NCI-H82 treated with DMSO at 0.1 percent for 48 hours (cell line): Measurements from ENCODE around the gene ATP2A2.
"Not testable (repeated sequence)": the region's sequence is repeated elsewhere in the genome, so short reads cannot be mapped to it uniquely, and the experiment has no call there.

Source experiments
- DNase-seq: peaks from one replicate; lab custom pipeline; 2025; ENCODE audit not compliant: unreplicated experiment; lab: John Stamatoyannopoulos, UW

ATP2A2 gene

GRCh38 chr12:110340261-110340660, 59.2 kb downstream of the ATP2A2 start:
- DNase-seq, result not testable (repeated sequence)

GRCh38 chr12:110340706-110341105, 59.7 kb downstream of the ATP2A2 start:
- no peak for DNase-seq

DNA sequence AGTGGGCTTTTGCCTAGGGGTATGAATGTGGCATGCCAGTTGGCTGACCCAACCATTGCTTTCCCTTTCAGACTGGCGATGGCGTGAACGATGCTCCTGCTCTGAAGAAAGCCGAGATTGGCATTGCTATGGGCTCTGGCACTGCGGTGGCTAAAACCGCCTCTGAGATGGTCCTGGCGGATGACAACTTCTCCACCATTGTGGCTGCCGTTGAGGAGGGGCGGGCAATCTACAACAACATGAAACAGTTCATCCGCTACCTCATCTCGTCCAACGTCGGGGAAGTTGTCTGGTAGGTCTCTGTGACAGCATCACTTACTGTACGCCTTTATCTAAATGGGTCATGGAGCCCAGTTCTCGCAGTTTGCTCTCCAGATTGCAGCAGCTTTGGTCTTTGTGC, 61.1 kb downstream of the ATP2A2 start:
- no peak for DNase-seq

DNA sequence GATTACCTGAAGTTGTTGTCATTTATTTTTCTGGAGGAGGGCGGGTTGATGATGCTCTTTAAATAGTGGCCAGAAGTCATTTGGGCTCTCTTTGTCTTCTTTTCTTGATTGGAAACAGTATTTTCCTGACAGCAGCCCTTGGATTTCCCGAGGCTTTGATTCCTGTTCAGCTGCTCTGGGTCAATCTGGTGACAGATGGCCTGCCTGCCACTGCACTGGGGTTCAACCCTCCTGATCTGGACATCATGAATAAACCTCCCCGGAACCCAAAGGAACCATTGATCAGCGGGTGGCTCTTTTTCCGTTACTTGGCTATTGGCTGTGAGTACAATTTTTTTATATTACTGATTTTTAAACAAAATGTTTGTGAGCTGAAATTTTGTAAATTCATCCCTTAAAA, 62.1 kb downstream of the ATP2A2 start:
- DNase-seq, result no peak

- no peak for DNase-seq
These were observed 62.9 kb downstream of the ATP2A2 start for GRCh38 chr12:110343736-110344555.

DNA sequence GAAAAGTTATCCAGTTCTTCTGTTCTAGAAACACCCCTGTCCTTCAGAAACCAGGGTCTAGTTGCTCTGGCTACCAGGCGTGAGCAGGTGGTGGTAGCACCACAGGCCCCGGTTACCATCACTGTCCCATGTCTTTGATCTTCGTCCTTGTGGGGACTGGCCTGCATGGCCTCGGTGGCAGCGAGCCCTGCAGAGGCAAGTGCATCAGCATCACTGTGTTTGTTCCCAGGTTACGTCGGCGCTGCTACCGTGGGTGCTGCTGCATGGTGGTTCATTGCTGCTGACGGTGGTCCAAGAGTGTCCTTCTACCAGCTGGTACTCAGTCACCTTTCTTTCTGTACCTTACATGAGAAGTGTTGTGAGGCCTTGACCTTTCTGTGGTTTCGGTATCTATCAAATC, 63.6 kb downstream of the ATP2A2 start:
- no peak for DNase-seq

DNA sequence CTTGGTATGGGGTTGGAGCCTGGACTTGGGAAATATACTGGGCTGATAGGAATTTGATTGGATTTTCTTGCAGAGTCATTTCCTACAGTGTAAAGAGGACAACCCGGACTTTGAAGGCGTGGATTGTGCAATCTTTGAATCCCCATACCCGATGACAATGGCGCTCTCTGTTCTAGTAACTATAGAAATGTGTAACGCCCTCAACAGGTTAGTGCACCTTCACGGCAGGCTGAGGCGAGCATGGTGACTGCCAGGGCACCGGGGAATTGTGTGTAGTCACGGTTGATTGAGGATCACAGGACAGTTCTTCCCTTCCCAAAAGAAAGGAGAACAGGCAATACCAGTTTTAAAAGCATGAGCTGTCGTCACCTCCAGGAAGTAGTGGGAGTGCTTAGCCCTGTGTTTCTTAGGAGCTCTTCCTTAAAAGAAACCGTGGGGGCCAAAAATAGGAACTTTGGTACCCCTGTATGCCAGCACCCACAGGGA, 64.2 kb downstream of the ATP2A2 start:
- DNase-seq, result no peak

DNA sequence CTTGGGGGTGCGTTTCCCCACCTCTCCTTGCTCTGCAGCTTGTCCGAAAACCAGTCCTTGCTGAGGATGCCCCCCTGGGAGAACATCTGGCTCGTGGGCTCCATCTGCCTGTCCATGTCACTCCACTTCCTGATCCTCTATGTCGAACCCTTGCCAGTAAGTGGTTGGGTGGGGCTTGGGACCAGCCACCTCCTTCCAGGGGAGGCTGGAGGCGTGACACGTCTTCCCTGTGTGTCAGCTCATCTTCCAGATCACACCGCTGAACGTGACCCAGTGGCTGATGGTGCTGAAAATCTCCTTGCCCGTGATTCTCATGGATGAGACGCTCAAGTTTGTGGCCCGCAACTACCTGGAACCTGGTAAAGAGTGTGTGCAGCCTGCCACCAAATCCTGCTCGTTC, 64.9 kb downstream of the ATP2A2 start:
- DNase-seq, result no peak

DNA sequence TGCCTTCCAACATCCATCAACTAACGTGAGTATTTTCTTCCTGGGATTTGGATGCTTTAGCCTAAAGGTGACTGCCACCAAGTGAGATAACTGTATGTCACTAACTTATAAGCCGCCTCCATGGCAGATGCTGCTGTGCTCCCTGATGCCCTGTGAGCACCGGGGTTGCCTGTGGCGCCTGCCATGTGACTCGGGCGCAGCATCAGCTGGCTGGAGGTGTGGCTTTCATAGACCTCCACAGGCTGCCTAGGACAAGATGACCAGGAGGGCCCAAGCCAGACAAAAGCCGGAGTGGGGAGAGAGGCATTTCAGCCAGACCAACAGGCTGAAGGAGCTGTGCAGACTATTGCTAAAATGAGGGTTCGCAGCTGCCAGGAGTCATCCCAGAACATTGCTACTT, 66.7 kb downstream of the ATP2A2 start:
- DNase-seq, result no peak

- DNase-seq, result no peak
These were observed 67.5 kb downstream of the ATP2A2 start for GRCh38 chr12:110348431-110349059.

DNA sequence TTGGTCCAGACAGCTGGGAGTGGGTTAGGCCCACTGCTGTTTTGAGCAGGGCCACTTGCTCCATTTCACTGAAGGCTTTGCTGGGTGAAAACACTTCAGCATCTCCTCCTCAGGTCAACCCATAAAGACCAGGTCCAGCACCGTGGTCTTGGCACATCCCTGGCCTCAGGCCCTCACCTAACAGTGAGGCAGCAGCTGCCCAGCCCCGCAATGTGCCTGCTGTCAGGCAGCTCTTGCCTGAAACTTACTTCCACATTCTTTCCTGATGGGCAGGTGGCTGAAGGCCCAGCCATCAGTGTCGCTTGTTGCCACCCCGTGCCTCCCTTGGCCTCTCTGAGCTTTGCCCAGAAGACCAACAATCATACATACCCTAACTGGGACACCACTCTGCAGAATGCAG, 68.0 kb downstream of the ATP2A2 start:
- DNase-seq, result no peak

DNA sequence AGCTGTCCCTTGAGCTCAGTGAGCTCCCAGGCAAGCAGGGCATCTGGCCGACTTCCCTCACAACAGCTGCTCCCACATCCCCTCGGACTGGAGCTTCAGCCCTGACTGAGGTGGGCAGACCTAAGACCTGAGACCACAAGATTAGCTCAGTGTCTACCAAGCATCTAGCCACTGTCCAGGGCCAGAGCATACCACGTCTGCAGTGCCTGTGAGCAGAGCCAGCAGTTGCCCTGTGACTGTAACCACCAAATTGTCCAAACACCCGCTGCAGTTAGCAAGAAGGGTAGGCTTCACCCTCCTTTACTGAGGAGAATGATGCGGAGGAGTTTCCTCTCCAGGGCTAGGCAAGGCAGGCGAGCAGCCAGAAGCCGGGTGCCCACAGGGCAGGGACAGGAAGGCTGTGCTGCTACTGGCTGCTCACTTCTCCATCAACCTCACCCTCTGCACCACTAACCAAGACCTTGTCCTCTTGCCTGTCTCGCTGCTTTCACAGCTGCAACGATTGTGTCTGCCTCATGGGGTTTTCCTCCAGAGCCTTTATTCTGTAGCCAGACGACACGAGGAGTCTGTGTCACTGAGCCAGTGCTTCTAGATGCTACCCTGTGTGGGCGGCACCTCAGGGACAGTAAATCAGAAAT, 68.6 kb downstream of the ATP2A2 start:
- no peak for DNase-seq

- no peak for DNase-seq
These were observed 70.1 kb downstream of the ATP2A2 start for GRCh38 chr12:110351119-110351518.

DNA sequence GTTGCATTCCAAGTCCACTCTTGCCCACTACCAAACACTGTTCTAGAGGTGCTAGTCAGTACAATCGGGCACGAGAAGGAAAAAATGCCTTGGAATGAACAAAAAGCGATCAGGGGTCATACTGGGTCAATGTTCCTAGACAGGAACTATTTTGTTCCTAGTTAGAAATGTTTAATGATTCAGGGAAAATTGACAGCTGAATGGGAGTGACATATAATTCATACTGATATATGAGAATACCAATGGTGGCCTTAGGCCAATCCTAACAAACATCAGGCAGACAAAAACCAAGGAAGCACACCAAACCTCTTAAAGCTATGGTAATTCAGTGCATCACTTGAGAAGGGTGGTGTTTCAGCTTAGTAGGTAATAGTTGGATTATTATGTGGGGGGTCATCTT, 71.4 kb downstream of the ATP2A2 start:
- no peak for DNase-seq

- no peak for DNase-seq
These were observed 72.3 kb downstream of the ATP2A2 start for GRCh38 chr12:110353211-110353965.

DNA sequence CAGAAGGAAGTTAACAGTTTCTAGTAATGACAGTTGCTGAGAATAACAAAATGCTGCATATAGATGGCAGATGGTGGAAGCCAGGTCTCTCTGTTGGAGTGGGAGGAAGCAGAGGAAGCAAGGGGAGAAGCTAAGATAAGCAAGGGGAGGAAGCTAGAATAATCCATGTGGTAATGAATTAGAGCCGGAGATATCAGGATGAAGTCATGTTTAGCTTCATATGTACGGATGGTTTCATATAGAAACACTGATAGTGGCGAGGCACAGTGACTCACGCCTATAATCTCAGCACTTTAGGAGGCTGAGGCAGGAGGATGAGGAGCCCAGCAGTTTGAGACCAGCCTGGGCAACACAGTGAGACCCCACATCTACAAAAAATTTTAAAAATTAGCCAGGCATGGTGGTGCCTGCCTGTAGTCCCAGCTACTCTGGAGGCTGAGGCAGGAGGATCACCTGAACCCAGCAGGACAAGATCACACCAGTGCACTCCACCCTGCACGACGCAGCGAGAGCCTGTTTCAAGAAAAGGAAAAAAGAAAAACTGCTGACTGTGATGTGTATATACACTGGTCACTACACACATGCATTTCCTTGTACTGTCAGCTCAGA, 73.2 kb downstream of the ATP2A2 start:
- DNase-seq, result no peak

- DNase-seq, result peak; percentile 14
These were observed 74.0 kb downstream of the ATP2A2 start for GRCh38 chr12:110355073-110355472.

GRCh38 chr12:110358384-110359097, 77.5 kb downstream of the ATP2A2 start:
- peak; percentile 8 for DNase-seq

DNA sequence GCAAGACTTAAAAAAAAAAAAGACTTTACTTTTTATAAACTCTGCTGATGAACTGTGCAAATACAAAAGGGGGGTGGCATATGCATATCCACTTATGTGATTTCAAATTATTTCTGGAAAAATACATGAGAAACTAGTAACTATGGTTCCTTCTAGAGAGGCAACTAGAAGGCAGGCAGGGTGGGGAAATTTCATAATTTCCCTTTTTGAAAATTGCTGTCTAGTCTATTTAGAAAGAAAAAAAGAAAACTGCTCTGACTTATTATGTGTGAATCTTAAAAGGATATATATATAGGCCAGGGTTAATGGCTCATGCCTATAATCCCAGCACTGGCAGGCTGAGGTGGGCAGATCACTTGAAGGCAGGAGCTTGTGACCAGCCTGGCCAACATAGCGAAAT, 80.2 kb downstream of the ATP2A2 start:
- no peak for DNase-seq
